HG03135 (cell line): Measurements from ENCODE around the gene CSGALNACT2.
"Not testable (repeated sequence)": the region's sequence is repeated elsewhere in the genome, so short reads cannot be mapped to it uniquely, and the experiment has no call there.

Experiments used
- ATAC-seq: cut with Tn5 transposase; IDR thresholded peaks from one replicate; pipeline ENCODE4 v1.9.1; 2021; ENCODE audit warnings: mild to moderate bottlenecking, moderate library complexity; ENCODE audit not compliant: unreplicated experiment

CSGALNACT2 gene

DNA sequence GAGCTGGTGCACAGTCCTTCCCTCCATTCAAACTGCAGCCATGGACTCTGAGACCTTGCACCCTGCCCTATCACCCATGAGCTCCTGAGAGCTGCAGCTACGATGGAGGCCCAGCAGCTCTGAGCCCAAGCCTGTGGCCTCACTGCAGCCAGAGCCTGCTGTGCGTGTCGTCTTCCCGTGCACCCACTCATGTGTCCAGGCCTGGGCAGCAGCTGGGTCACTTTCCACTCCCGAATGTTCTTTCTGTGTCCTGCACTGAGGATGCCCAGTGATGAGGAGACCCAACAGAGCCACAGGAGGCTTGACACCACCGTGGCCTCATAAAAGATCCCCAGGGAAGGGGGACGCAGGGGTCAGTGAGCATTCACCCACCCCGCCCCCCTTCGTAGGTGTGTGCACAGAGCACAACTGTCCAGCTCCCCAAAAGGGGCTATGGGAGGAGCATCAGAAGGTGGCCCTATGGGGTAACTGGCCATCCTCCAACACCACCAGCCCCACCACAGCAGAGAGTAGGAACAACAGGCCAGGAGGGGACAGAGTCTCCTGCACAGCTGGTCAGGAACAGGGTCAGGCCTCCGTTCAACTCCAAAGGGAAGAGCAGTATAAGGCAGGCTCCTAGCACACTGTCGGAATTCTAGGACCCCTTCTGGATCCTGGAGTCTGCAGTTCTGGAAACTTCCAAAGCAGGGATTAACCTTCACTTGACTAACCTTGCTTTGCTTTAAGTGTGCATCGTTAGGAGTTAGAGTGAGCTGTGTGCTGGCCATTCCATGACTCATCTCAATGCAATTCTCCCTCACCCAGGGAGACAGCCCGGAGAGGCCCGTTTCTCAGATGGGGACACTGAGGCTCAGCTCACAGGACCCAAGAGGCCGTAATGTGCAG lies 76.1 kb downstream of the CSGALNACT2 start:
- no peak for ATAC-seq

DNA sequence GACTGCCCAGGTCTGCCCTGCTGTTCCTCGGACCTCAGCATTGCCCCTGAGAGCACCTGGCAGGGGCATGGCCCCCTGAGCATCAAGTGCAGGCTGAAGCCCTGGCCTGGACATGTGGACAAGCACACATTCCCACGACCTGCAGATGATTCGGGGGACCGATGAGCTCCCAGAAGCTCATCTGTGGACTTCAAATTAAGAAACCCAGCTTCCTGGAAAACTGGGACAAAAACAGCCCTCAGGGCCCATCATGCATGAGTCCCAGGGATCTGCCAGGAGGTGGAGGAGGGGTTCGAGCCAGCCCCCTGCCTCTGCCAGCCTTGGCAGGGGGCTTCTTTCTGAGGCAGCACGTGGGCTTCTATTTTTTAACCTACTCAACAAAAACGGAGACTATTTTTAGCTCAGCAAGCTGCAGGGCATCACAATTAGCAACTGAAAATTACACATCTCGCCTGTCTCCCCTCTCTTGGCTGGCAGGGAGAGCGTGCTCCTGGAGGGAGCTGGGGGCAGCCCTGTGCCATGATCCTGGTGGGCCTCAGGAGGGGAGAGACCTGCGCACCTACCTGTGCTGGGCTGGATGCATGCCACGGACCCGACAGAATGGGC lies 76.8 kb downstream of the CSGALNACT2 start:
- ATAC-seq: no peak

DNA sequence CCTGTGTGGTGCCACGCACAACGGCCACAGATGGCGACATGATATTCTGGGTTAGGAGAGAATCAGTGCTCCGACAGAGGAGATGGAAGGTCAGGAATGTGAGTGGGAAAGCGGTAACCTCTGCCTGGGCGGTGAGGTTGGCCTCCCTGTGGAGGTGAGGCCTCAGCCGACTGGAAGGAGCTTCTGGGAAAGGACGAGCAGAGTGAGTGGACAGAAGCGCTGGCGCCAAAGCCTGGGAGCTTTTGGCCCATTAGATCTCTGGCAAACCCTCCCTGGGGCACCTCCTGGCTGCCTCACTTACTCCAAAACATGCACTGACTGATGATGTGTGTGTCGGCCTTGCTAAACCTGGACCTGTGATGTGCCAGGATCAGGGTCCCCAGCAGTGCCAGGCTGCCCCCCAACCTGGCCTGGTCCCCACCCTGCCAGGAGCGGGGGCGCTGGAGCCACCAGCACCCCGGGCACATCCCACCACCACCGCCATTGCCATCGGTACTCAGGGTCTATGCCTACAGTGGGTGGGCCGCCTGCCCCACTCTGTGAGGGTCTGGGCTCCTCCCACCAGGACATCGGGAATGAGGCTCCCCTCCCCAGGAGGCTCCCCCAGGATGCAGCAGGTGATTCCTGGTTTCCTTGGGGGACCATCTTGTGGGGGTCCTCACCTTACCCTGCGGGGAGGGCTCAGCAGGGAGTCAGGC lies 77.7 kb downstream of the CSGALNACT2 start:
- no peak for ATAC-seq

DNA sequence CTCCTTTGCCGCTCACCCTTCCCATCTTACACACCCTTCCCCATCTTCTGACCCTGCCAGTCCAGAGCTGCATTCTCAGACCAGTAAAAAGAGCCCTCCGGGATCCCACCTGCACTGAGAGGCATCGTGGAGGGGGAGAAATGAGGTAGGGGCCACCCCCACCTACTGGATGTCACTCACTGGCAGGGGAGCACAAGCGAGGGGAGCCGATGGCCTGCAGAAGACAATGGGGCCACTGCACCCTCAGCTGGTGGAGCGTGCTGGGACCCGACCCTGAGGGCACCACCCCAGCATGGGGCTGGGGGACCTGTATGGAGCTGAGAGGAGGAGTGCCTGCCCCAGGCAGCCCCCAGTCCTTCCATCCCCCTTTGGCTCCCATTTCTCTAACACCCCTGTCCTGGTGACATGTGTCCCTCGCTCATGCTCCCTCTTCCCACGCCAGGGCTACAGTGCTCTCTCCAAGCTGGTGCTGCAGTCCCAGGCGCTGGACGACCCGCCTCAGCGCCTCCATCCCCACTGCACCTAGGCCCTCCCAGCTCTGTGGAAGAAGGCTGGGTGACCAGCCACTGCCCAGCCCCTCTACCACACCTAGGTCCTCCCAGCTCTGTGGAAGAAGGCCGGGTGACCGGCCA lies 78.8 kb downstream of the CSGALNACT2 start:
- ATAC-seq: no peak

DNA sequence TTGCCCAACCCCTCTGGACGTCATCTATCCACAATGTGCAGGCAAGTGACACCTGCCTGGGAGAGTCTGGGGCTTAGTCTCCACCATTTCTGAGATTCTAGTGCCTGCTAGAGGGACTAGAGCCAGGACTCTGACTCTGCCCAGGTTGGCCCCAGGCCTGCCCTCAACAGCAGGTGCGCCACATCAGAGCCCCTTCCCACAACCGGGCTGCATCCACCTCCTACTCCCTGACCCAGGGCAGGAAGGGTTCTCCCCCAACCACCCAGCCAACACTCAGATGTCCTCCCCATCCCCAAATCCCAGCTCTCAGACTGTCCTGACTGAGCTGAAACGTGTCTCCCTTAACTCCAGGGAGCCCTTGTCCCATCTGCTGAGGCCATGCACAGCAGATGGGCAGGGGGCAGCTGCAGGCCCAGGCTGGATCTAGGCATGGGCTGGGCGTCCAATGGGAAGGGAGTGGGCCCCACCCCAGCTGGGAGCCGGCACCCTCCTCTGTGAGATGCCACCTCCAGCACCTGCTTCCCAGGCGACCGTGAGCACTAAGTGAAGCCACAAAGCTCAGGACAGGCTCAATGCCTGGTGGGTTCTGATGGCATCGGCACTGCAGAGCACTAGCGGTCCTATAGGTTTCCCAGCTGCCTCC lies 79.4 kb downstream of the CSGALNACT2 start:
- ATAC-seq: no peak

DNA sequence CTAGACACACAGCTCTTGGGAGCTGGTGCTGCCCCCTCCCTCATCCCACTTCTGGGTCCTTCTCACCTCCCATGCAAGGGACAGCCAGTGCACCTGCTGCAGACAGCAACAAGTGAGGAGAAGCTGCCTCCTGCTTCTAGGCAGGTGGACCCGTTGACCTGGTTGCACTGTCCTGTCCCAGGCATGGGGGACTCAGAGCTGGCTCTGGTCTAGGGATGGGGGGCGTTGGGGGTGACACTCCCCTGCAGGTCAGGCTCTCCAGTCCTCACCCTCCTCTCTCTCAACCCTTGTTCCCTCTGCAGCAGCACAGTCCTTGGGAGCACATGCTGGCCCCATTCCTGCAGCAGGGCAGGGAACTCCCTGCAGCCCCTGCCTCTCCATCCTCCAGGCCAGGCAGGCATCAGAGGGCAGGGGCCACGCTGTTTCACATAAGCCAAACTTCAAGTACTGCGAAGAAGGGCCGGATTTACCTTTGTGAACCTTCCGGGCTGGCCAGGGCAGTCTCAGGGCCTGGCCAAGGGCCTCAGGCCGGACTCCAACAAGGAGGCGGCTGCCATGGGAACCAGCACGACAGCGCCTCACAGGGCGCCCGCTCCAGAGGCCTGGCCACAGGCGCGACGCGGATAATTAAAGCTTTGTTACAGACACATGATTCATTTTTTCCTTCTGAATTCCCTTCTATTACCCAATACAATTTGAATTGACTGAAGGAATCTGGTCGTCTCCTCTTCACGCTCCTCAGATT lies 80.1 kb downstream of the CSGALNACT2 start:
- no peak for ATAC-seq

DNA sequence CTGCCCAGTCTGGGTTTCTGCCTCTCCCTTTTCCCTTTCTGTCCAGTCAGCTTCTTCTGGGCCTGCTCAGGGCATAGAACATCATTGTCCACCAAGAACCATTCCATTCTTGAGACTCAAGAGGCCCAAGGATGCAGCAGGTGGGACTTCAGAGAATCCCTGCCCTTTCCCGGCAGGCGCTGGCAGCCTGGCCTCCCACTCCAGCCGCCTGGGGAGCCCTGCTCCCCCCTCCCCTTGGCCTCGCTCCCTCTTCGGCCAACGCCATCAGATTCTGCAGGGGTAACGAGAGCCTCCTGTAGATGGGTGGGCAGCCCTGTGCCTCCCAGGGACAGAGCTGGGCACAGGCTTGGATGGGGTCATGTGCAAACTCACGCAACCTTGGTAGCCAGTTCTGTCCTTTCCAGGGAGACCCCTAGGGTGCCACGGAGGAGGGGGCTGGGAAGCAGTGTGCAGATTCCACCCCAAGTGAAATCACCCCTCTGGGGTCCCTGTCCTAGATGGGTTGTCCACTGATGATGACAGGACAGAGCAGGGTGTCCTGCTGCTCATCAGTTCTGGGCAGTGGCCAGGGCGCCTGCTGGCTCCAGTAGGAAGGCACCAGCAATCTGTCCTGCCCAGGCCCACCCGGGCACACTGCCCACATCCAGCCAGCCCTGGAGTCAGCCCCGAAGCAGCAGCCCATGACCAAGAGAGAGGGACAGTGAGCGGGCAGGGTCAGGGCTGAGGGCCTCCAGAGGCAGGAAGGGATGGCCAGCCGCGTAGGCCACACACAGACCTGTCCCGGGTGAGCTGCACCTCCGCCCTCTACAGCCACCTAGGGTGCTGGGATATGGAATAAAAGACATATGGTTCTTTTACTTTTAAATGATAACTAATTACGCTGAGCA lies 80.9 kb downstream of the CSGALNACT2 start:
- no peak for ATAC-seq

DNA sequence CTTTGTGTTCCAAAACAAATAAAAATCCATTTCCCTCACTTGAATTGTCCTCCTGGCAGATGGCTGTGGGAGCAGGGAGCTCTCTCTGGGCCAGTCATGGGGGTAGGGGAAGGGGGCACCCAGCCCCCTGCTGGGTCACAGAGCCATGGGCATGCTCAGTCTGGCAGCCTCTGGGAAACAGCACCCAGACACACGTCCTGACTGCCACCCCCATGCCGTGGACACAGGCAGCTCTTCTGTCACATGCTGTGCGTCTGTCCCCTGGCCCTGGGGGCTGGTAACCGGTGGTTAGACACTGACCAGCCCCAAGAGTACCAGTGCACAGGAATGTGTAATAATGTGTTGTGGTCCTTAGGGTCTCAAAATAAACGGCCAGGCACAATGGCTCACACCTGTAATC lies 81.6 kb downstream of the CSGALNACT2 start:
- ATAC-seq: no peak

DNA sequence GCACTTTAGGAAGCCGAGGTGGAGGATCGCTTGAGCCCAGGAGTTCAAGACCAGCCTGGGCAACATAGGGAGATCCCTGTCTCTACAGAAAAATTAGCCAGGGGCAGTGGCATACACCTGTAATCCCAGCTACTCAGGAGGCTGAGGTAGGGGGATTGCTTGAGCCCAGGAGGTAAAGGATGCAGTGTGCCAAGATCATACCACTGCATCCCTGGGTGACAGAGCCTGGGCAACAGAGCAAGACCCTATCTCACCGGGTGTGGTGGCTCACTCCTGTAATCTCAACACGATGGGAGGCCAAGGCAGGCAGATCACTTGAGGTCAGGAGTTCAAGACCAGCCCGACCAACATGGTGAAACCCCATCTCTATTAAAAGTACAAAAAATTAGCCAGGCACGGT lies 82.0 kb downstream of the CSGALNACT2 start:
- ATAC-seq: not testable (repeated sequence)

DNA sequence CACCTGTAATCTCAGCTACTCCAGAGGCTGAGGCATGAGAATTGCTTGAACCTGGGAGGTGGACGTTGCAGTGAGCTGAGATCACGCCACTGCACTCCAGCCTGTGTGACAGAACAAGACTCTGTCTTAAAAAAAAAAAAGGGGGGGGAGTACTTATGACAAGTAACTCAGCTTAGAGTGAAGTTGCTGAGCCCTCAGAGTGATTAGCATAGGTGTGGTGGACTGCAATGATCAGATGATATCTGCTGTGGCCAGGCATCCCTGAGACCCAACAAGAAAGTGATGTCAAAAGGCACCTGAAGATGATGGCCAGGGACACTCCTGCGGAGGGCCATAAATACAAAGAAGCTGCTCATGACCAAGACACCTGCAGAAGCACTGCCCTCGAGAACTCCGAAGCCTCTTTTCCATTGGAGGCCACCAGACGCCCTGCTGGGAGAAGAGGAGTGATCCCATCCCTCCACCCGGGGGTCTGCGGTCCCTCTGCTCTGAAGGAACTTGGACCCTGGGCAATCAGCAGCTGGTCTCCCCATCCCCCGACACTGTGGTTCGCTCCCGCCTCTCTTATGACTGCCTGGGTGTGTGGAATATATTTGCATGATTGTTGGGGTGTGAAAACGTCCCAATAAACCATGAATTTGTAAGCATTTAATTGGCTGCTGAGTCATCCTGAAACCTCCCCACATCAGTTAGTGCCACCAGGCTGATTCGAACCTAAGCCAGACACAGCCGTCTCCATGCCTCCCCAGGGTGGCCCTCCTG lies 82.6 kb downstream of the CSGALNACT2 start:
- ATAC-seq: no peak

DNA sequence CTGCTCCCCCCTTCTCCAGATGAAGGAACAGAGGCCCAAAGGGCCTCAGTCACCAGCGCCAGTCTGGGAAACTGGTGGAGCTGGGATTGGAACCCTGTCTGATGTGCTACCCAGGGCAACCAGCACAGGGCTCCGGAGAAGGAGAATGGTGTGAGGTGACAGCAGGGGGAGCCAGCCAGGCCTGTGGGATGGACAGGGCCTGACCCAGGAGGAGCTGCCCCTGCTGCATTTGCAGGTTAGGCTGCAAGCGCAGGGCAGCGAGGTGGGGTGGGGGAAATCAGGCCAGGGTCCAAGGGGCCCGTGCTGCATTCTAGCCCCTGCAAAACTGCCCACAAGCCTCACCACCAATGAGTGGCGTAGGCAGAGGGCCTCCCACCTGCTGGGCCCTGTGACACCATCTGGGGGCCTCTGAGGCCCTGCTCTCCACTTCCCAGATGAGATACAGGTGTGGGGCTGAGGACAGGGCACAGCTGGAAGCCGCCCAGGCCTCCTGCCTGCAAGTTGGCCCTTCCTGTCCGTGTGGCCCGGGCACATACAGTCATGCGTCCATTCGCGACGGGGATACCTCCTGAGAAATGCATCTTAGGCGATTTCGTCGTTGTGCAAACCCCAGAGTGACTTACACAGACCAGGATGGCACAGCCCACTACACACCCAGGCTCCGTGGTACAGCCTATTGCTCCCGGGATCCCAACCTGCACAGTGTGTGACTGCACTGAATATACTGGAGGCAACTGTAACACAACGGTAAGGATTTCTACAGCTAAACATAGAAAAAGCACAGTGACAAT lies 83.4 kb downstream of the CSGALNACT2 start:
- no peak for ATAC-seq

DNA sequence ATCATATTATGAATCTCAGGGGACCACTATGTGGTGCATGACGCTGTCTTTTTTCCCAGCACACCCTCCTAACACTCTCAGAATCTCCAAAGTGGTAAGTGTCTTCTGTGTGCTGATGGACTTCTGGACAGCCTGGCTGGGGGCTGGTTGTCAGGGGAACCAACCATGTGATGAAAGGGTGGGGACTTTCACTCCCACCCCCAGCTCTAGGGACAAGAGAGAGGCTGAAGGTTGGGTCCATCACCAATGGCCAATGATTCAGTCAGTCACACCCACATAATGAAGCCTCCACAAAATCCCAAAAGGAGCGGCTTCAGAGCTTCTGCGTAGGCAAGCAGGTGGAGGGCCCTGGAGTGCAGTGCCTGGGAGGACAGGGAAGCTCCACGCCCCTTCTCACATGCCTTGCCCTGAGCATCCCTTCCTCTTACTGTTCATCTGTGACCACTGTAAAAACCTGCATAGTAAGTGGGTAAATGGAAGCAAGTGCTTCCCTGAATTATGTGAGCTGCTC lies 84.0 kb downstream of the CSGALNACT2 start:
- no peak for ATAC-seq

DNA sequence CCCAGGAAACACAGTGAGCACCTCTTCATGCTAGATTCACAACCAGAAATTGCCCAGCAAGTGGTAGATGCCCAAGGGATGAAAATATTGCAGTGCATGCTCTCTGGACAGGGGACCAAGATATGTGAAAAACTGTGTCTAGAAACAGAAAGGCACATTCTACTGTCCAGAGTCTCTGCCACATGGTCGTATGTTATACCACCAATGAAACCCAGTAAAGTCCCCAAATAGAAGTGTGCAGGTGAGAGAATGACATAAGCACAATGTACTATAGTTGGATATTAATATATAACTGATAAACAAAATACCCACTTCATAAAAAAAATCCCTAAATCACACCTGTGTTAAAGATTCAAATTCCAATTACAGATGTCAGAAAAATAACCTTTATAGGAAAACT lies 84.8 kb downstream of the CSGALNACT2 start:
- ATAC-seq: no peak

DNA sequence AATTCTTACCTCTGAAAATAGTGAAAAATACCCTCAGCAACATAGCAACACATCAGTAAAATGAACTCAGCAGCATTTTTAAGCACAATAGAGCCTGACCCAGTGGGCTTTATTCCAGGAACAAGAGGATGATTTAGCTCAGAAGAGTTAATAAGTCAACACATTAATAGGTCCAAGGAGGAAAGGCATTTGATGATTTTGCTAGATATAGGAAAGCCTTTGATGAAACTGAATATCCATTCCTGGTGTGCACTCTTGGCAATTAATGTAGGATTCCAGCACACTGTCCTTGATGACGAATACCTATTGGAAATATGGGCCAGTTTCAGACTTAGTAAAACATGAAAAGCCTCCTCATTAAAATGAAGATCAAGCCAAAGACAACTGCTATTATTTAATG lies 86.1 kb downstream of the CSGALNACT2 start:
- no peak for ATAC-seq

DNA sequence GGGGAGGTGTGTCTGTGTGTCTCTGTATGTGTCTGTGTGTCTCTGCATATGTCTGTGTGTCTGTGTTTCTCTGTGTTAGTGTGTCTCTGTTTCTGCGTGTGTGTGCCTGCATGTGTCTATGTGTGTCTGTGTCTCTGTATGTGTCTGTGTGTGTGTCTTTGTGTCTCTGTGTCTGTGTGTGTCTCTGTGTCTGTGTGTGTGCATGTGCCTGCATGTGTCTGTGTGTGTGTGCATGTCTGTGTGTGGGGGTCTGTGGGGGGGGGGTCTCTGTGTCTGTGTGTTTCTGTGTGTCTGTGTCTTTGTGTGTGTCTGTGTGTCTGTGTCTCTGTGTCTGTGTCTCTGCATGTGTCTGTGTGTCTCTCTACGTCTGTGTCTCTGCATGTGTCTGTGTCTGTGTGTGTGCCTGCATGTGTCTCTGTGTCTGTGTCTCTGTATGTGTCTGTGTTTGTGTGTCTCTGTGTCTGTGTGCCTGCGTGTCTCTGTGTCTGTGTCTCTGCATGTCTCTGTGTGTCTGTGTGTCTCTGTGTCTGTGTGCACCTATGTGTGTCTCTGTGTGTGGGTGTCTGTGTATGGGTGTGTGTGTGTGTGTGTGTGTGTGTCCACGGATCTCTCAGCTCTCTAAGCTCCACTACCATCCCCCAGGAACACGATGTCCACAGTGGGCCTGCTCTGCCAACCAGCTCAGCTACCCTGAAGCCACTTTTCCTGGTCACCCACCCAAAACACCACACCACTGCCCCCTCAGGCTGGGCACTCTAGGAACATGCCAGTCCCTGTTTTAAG lies 87.0 kb downstream of the CSGALNACT2 start:
- no peak for ATAC-seq

DNA sequence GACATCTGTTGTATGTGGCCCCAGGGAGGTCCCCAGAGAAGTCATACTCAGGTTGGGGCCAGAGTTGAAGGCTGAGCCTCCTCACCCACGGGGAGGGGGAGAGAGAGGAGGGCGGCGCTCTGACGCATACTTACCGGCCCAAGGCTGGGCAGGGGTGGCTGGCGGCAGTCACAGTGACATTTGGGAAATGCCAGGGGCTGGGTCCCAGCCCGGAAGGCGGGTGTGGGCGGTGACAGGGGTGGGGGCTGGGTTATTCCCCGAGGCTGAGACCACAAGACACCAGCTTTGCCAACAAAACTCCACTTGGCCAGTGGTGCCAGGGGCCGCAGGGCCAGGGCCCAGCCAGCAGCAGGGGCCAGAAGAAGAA lies 87.5 kb downstream of the CSGALNACT2 start:
- ATAC-seq: no peak

DNA sequence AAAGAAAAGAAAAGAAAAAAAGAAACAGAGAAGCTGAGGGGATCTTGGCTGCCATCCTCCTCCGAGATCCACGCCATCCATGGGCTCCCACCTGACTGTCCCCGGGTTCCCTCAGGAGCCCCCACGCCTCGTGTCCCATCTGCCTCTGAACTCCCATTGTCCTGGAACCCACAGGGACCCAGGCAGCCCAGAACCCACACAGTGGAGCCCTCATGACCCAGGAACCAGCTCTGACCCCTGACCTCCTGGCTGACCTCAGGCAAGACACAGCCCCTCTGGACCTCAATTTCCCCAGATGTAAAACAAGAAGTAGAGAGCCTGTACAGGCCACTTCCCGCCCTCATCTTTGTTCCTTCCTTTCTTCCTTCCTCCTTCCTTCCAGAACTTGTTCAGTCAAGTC lies 88.2 kb downstream of the CSGALNACT2 start:
- no peak for ATAC-seq
